PC-9 (cell line): ENCODE data around the gene ETV7. TPM values are rescaled to one million over a fixed set of nuclear protein-coding genes. Genes with fewer than 3 reads are reported as not detected.

Experiments used
- BruUV-seq: library from RNA; stranded (reverse); fragments of 400-500 nt; replicated peaks from 2 replicates; lab custom pipeline; 2021; lab: Mats Ljungman, UMichigan
- CTCF ChIA-PET: fragments of 300-600 bp; sonication (Branson Sonifier 250); formaldehyde crosslinking; loops from one replicate; lab custom pipeline; 2022; ENCODE audit warnings: antibody characterized with exemption; lab: Charles Lee
- POLR2A ChIA-PET: fragments of 300-600 bp; sonication (Branson Sonifier 250); formaldehyde crosslinking; loops from one replicate; lab custom pipeline; 2022; ENCODE audit warnings: antibody characterized with exemption; ENCODE audit not compliant: unreplicated experiment; lab: Charles Lee
- DNase-seq, 2 experiments: peaks; one replicate each; pipeline versions ENCODE4 v3.0.0 to v3.0.0-alpha.2; 2015 to 2022; ENCODE audit warnings: mixed read lengths in 1 of 2
- H2AFZ ChIP-seq: fragments of 200-600 bp; sonication (generic); 2 replicates; pipeline ENCODE4 v1.8.1; 2017; ENCODE audit warnings: antibody characterized with exemption
- H3F3A ChIP-seq: fragments of 200-600 bp; sonication (generic); 2 replicates; pipeline ENCODE4 v1.8.1; 2017; ENCODE audit warnings: antibody characterized with exemption, mild to moderate bottlenecking, low read depth; ENCODE audit not compliant: insufficient read depth
- H3K27ac ChIP-seq: fragments of 200-600 bp; sonication (generic); 2 replicates; pipeline ENCODE4 v1.6.1; 2016; ENCODE audit warnings: mixed run types
- H3K27me3 ChIP-seq: fragments of 200-600 bp; sonication (generic); 2 replicates; pipeline ENCODE4 v1.6.1; 2016; ENCODE audit warnings: low read depth, mixed run types; ENCODE audit not compliant: insufficient read depth
- H3K36me3 ChIP-seq: fragments of 200-600 bp; sonication (generic); 2 replicates; pipeline ENCODE4 v1.6.1; 2016; ENCODE audit warnings: low read depth, mixed run types
- H3K4me1 ChIP-seq: fragments of 200-600 bp; sonication (generic); replicated peaks from 2 replicates; pipeline ENCODE4 v1.6.1; 2016; ENCODE audit warnings: mixed run types; ENCODE audit not compliant: insufficient read depth
- H3K4me2 ChIP-seq: fragments of 200-600 bp; sonication (generic); 2 replicates; pipeline ENCODE4 v1.6.1; 2017; ENCODE audit warnings: mixed run types
- H3K4me3 ChIP-seq: fragments of 200-600 bp; sonication (generic); 2 replicates; pipeline ENCODE4 v1.6.1; 2016; ENCODE audit warnings: mixed run types
- H3K79me2 ChIP-seq: fragments of 200-600 bp; sonication (generic); 2 replicates; pipeline ENCODE4 v1.6.1; 2017; ENCODE audit warnings: low read depth, mixed run types
- H3K9me2 ChIP-seq: fragments of 200-600 bp; sonication (generic); 2 replicates; pipeline ENCODE4 v1.8.1; 2017; ENCODE audit warnings: mild to moderate bottlenecking; ENCODE audit not compliant: insufficient read depth
- H3K9me3 ChIP-seq: fragments of 200-600 bp; sonication (generic); 2 replicates; pipeline ENCODE4 v1.8.1; 2016; ENCODE audit warnings: low read depth; ENCODE audit not compliant: insufficient read depth
- H4K20me1 ChIP-seq: fragments of 200-600 bp; sonication (generic); 2 replicates; pipeline ENCODE4 v1.8.1; 2017; ENCODE audit not compliant: insufficient read depth
- EZH2 ChIP-seq: fragments of 200-600 bp; sonication (generic); IDR thresholded peaks from 2 replicates; pipeline ENCODE4 v1.8.0; 2017; ENCODE audit warnings: antibody characterized with exemption, low read depth
- intact Hi-C: fragments of 100-400 bp; cut with micrococcal nuclease; formaldehyde crosslinking; loops from one replicate; pipeline ENCODE4 v1.10.0; 2022; ENCODE audit not compliant: unreplicated experiment
- total RNA-seq: library from RNA; stranded (reverse); gene quantifications from 2 replicates; pipeline ENCODE4 v1.2.3, GENCODE V29; 2021
- TF ChIP-seq, protein P1 (sequence below): fragments of 200-600 bp; sonication (generic); conservative IDR thresholded peaks from 2 replicates; pipeline ENCODE4 v1.6.1; 2017; ENCODE audit warnings: mixed run types, antibody characterized with exemption, mild to moderate bottlenecking, moderate library complexity

Gene ETV7
- total RNA-seq, 1 experiment from 2014 or later, result 0.57 TPM

DNA sequence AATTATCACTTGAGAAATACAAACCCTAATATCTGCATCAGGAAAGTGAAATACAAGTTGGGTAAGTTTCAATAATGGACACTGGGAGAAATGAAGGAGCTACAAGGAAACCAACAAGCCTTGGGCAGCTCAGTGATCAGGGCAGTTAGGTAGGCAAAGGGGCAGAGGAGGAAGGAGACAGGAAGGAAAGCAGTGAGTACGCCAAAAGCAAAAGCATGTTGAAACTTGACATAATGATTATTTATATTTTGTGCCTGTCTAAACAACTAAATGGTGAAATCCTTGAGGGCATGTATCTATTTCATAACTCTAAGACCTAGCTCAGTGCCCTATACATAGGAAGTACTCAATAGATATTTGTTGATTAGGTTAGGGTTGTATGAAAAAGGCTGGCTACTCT is 31.8 kb upstream of the ETV7 start:
- H3K4me3 ChIP-seq, result no peak overlapping the region
- H3K36me3 ChIP-seq, result no peaks in the 10 kb centered on the region
- no peaks in the 10 kb centered on the region for H3K79me2 ChIP-seq
- no peaks in the 10 kb centered on the region for H3K9me3 ChIP-seq
- H3K4me1 ChIP-seq, result peaks cover 29% of the 10 kb centered on the region
- H2AFZ ChIP-seq, result no peak overlapping the region
- H3K27me3 ChIP-seq, result no peaks in the 10 kb centered on the region
- ChIA-PET POLR2A (interaction anchor here (0.6 kb wide), 1 partner anchor 54 kb away, joined by 3 read pairs; no protein-coding TSS in a partner anchor), CTCF (interaction anchor here (0.5 to 0.6 kb wide), 2 partner anchors 112 to 1100 kb away, joined by 3 read pairs; no protein-coding TSS in a partner anchor)
- DNase-seq, result peak in 1 of 2 experiments; percentile 76
- H3K27ac ChIP-seq, result peak overlapping the region; percentile 23
- H3K9me2 ChIP-seq, result no peaks in the 10 kb centered on the region
- no peaks in the 10 kb centered on the region for H4K20me1 ChIP-seq
- no TSS peak for BruUV-seq
- intact Hi-C loops, result no loop called here
- H3K4me2 ChIP-seq, result peak overlapping the region; percentile 37
- no peak for TF ChIP-seq EZH2
- TF ChIP-seq, protein P1, sequence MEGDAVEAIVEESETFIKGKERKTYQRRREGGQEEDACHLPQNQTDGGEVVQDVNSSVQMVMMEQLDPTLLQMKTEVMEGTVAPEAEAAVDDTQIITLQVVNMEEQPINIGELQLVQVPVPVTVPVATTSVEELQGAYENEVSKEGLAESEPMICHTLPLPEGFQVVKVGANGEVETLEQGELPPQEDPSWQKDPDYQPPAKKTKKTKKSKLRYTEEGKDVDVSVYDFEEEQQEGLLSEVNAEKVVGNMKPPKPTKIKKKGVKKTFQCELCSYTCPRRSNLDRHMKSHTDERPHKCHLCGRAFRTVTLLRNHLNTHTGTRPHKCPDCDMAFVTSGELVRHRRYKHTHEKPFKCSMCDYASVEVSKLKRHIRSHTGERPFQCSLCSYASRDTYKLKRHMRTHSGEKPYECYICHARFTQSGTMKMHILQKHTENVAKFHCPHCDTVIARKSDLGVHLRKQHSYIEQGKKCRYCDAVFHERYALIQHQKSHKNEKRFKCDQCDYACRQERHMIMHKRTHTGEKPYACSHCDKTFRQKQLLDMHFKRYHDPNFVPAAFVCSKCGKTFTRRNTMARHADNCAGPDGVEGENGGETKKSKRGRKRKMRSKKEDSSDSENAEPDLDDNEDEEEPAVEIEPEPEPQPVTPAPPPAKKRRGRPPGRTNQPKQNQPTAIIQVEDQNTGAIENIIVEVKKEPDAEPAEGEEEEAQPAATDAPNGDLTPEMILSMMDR, result no peak
- peaks cover 17% of the 10 kb centered on the region for H3F3A ChIP-seq

DNA sequence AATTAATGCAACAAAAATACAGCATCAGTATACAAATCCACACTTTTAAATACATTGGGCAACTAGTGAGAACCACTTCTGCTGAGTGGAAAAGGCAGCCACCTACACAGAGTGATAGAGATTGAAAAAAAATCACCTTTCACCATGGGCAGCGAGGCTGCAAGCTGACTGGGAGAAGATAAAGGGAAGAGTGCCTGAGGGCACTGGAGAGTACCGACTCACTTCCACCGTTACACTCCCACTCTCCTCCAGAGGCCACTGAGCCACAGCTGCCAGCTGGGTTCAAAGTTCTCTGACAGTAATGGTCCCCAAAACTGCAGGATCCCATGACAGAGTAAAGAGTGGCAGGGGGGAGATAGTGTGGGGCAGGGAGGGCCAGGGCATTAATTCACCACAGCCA is 31.1 kb upstream of the ETV7 start:
- ChIA-PET POLR2A (interaction anchor here (0.6 kb wide), 2 partner anchors 54 to 81 kb away, joined by 3 read pairs; no protein-coding TSS in a partner anchor), CTCF (interaction anchor here (0.5 kb wide), 1 partner anchor 111 kb away, joined by 3 read pairs; no protein-coding TSS in a partner anchor)
- BruUV-seq, result no TSS peak
- H3K9me3 ChIP-seq, result no peaks in the 10 kb centered on the region; the same call in 1 of the 2 replicates
- peaks cover 29% of the 10 kb centered on the region for H3K4me1 ChIP-seq
- H4K20me1 ChIP-seq, result no peaks in the 10 kb centered on the region
- H3K9me2 ChIP-seq, result no peaks in the 10 kb centered on the region
- H3K4me2 ChIP-seq, result peak overlapping the region; percentile 37; the same call in 1 of the 2 replicates
- no peak for DNase-seq
- TF ChIP-seq, protein P1, result no peak
- no peak for TF ChIP-seq EZH2
- H3K4me3 ChIP-seq, result no peak overlapping the region
- H2AFZ ChIP-seq, result no peak overlapping the region
- H3K27ac ChIP-seq, result peak overlapping the region; percentile 23; the same call in 1 of the 2 replicates
- intact Hi-C loops, result no loop called here
- H3K36me3 ChIP-seq, result no peaks in the 10 kb centered on the region
- H3K27me3 ChIP-seq, result no peaks in the 10 kb centered on the region
- no peaks in the 10 kb centered on the region for H3K79me2 ChIP-seq
- peaks cover 10% of the 10 kb centered on the region for H3F3A ChIP-seq

DNA sequence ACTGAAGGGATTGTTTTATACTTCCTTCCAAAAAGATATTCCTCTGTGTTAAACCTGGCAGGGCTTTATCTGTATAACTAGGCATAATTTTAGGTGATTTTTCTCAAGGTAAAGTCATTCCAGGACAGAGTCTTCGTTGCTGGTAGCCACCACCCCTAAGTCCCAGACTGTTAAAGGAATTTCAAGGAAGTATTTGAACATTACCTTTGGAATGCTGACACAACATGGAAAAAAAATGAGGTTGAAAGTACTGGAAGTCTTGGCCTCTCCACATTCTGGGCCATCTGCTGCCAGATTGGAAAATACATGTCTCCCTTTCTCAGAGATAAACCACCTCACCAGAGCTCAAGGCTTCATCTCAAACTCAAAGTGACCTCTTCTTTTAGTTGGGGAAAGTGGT is 27.0 kb upstream of the ETV7 start:
- no peaks in the 10 kb centered on the region for H3K9me2 ChIP-seq
- H3K4me1 ChIP-seq, result peaks cover 15% of the 10 kb centered on the region
- H3K36me3 ChIP-seq, result no peaks in the 10 kb centered on the region
- H2AFZ ChIP-seq, result peak overlapping the region; percentile 15; the same call in 1 of the 2 replicates
- BruUV-seq, result no TSS peak
- H3K79me2 ChIP-seq, result no peaks in the 10 kb centered on the region
- intact Hi-C loops, result no loop called here
- no peaks in the 10 kb centered on the region; the same call in 1 of the 2 replicates for H3K9me3 ChIP-seq
- TF ChIP-seq, protein P1, result no peak
- TF ChIP-seq EZH2, result no peak
- H3K4me3 ChIP-seq, result no peak overlapping the region
- no peak overlapping the region for H3K27ac ChIP-seq
- CTCF ChIA-PET, result interaction anchor here (0.6 kb wide), 1 partner anchor 98 kb away, joined by 3 read pairs; no protein-coding TSS in a partner anchor
- no peaks in the 10 kb centered on the region for H3K27me3 ChIP-seq
- no peak for DNase-seq
- no peak overlapping the region for H3K4me2 ChIP-seq
- POLR2A ChIA-PET, result no interaction called here
- no peaks in the 10 kb centered on the region for H4K20me1 ChIP-seq
- H3F3A ChIP-seq, result peaks cover 8% of the 10 kb centered on the region; the same call in 1 of the 2 replicates
